HepG2 (cell line): ENCODE measurements around the gene FTL. TPM values are rescaled to one million over a fixed set of nuclear protein-coding genes. Genes with fewer than 3 reads are reported as not detected.
A peak's percentile ranks its signal among the peaks of the same experiment; 100 is the strongest.

Experiments used
- ATAC-seq: fragments of 200-7000 bp; cut with Tn5 transposase; 3 replicates; pipeline ENCODE4 v1.9.1; 2020; ENCODE audit warnings: mild to moderate bottlenecking, moderate library complexity
- BruUV-seq: library from RNA; stranded (reverse); fragments of 400-500 nt; replicated peaks from 2 replicates; lab custom pipeline; 2021; lab: Mats Ljungman, UMichigan
- CTCF ChIA-PET: fragments of 300-600 bp; formaldehyde crosslinking; extraction: SDS; loops from one replicate; lab custom pipeline; 2021; ENCODE audit warnings: low total read pairs, inconsistent platforms, low intra/inter-chr PET ratio; lab: Yijun Ruan, JAX
- POLR2A ChIA-PET: fragments of 350-600 bp; sonication (Branson Sonifier 250); formaldehyde crosslinking; loops from one replicate; lab custom pipeline; 2020; ENCODE audit warnings: antibody characterized with exemption, inconsistent platforms; lab: Yijun Ruan, JAX
- DNase-seq: peaks from one replicate; pipeline ENCODE4 v3.0.0-alpha.2; 2015; ENCODE audit warnings: low spot score
- FAIRE-seq: peaks from 3 replicates; lab custom pipeline; 2011; peaks lifted over from hg19 to GRCh38; lab: Jason Lieb, UNC
- H2AFZ ChIP-seq: one replicate; pipeline ENCODE4 v1.6.1; 2011; ENCODE audit warnings: low read length, inconsistent platforms
- H3K27ac ChIP-seq: fragments of 300-600 bp; 3 replicates; pipeline ENCODE4 v1.8.0; 2011; ENCODE audit warnings: mixed run types, mild to moderate bottlenecking, mixed read lengths, low read length, inconsistent platforms; ENCODE audit not compliant: insufficient read depth; ENCODE audit errors: extremely low read length
- H3K27me3 ChIP-seq, 2 experiments: fragments of 200-600 bp in 1 of 2; 2 replicates in 1 of 2; 3 replicates in 1 of 2; pipeline versions ENCODE4 v1.6.0 to v1.8.0; 2011; ENCODE audit warnings: low read length in 2 of 2, mild to moderate bottlenecking in 2 of 2, moderate library complexity in 2 of 2, inconsistent platforms in 1 of 2; ENCODE audit not compliant: insufficient read depth in 2 of 2, control insufficient read depth in 1 of 2
- H3K36me3 ChIP-seq, 2 experiments: fragments of 200-600 bp in 1 of 2; replicated peaks in 1 of 2; 2 replicates in 1 of 2; 3 replicates in 1 of 2; pipeline versions ENCODE4 v1.5.1 to v1.8.0; 2011; ENCODE audit warnings: low read length in 2 of 2, inconsistent platforms in 1 of 2; ENCODE audit not compliant: insufficient read depth in 2 of 2, control insufficient read depth in 1 of 2
- H3K4me1 ChIP-seq: 2 replicates; pipeline ENCODE4 v1.5.1; 2012; ENCODE audit warnings: low read length, inconsistent platforms; ENCODE audit not compliant: insufficient read depth
- H3K4me2 ChIP-seq: 2 replicates; pipeline ENCODE4 v1.6.0; 2011; ENCODE audit warnings: low read depth, low read length, inconsistent platforms
- H3K4me3 ChIP-seq, 3 experiments: fragments of 200-600 bp in 1 of 3; sonication (generic), shearing (Covaris generic) in 1 of 3; replicated peaks in 1 of 3; 2 replicates each; pipeline ENCODE4 v1.5.1; 2011 to 2016; ENCODE audit warnings: low read length in 3 of 3, inconsistent platforms in 2 of 3, low read depth in 2 of 3, mild to moderate bottlenecking in 2 of 3, control low read depth in 1 of 3, mixed read lengths in 1 of 3; ENCODE audit not compliant: insufficient read depth in 1 of 3
- H3K79me2 ChIP-seq: one replicate; pipeline ENCODE4 v1.6.1; 2011; ENCODE audit warnings: low read length, inconsistent platforms; ENCODE audit not compliant: insufficient read depth
- H3K9ac ChIP-seq: 2 replicates; pipeline ENCODE4 v1.6.0; 2011; ENCODE audit warnings: mild to moderate bottlenecking, low read depth, low read length, inconsistent platforms; ENCODE audit not compliant: insufficient read depth
- H3K9me3 ChIP-seq: 2 replicates; pipeline ENCODE4 v1.5.1; 2012; ENCODE audit warnings: mild to moderate bottlenecking, low read length
- H4K20me1 ChIP-seq: 2 replicates; pipeline ENCODE4 v1.6.0; 2011; ENCODE audit warnings: inconsistent platforms, mild to moderate bottlenecking, low read length, moderate library complexity; ENCODE audit not compliant: insufficient read depth
- ARID4A ChIP-seq: sonication (generic); formaldehyde crosslinking; IDR thresholded peaks from 2 replicates; pipeline ENCODE4 v1.5.0; 2020; ENCODE audit warnings: mild to moderate bottlenecking, missing genetic modification reagents, borderline replicate concordance
- FOXK1 ChIP-seq: sonication (generic); formaldehyde crosslinking; IDR thresholded peaks from 2 replicates; pipeline ENCODE4 v1.4.0; 2020; ENCODE audit warnings: low read depth, missing genetic modification reagents, borderline replicate concordance
- KLF12 ChIP-seq: sonication (generic); formaldehyde crosslinking; IDR thresholded peaks from 2 replicates; pipeline ENCODE4 v1.4.0; 2020; ENCODE audit warnings: missing genetic modification reagents, borderline replicate concordance
- PHB2 ChIP-seq: fragments of 450-650 bp; IDR thresholded peaks from 2 replicates; pipeline ENCODE4 v1.6.1; 2018; ENCODE audit not compliant: partially characterized antibody
- TIGD3 ChIP-seq: sonication (generic); formaldehyde crosslinking; IDR thresholded peaks from 2 replicates; pipeline ENCODE4 v1.5.1; 2020; ENCODE audit warnings: mild to moderate bottlenecking, missing genetic modification reagents, borderline replicate concordance
- WIZ ChIP-seq: sonication (generic); formaldehyde crosslinking; IDR thresholded peaks from 2 replicates; pipeline ENCODE4 v1.5.1; 2020; ENCODE audit warnings: mild to moderate bottlenecking, missing genetic modification reagents
- ZBTB44 ChIP-seq: sonication (generic); formaldehyde crosslinking; IDR thresholded peaks from 2 replicates; pipeline ENCODE4 v1.4.0; 2020; ENCODE audit warnings: missing genetic modification reagents
- ZNF260 ChIP-seq: sonication (generic); formaldehyde crosslinking; IDR thresholded peaks from 2 replicates; pipeline ENCODE4 v1.4.0; 2020; ENCODE audit warnings: missing genetic modification reagents, low read depth, mild to moderate bottlenecking, borderline replicate concordance
- ZNF3 ChIP-seq: IDR thresholded peaks from 2 replicates; pipeline ENCODE4 v1.7.0; 2017; ENCODE audit warnings: inconsistent platforms
- ZNF430 ChIP-seq: sonication (generic); formaldehyde crosslinking; IDR thresholded peaks from 2 replicates; pipeline ENCODE4 v1.9.0; 2021; ENCODE audit warnings: mild to moderate bottlenecking, missing genetic modification reagents
- ZNF501 ChIP-seq: sonication (generic); formaldehyde crosslinking; IDR thresholded peaks from 2 replicates; pipeline ENCODE4 v1.5.1; 2020; ENCODE audit warnings: mild to moderate bottlenecking, moderate library complexity, missing genetic modification reagents
- ZNF710 ChIP-seq: sonication (generic); formaldehyde crosslinking; IDR thresholded peaks from 2 replicates; pipeline ENCODE4 v1.5.0; 2020; ENCODE audit warnings: mild to moderate bottlenecking, missing genetic modification reagents, borderline replicate concordance
- WGBS: methylation state at CpG from one replicate; pipeline ENCODE4 v1.1.6; 2017; ENCODE audit warnings: low lambda C conversion rate; 5-methylcytosine and 5-hydroxymethylcytosine counted together
- in situ Hi-C: cut with HindIII; loops from 2 replicates; pipeline ENCODE4 v1.10.0; 2017; ENCODE audit warnings: low pct_unique_long_range_greater_than_20kb; ENCODE audit not compliant: extremely low pct_ligation_motif_present
- intact Hi-C: fragments of 100-400 bp; cut with micrococcal nuclease; formaldehyde crosslinking; loops from one replicate; pipeline ENCODE4 v1.10.0; 2022; ENCODE audit not compliant: unreplicated experiment
- polyA plus RNA-seq, 8 experiments: library from polyadenylated mRNA; depleted of rRNA in 3 of 8; stranded (reverse) in 7 of 8; unstranded in 1 of 8; fragments of >200 nt; fragmentation: Illumina TruSeq in 4 of 8; extraction: Trizol in 4 of 8; gene quantifications; 2 replicates each; pipeline versions ENCODE4 v1.2.1 to v1.2.3, GENCODE V29; 2011 to 2016; ENCODE audit warnings: low read depth in 4 of 8, missing spikeins in 1 of 8, mixed read lengths in 1 of 8; ENCODE audit not compliant: insufficient read depth in 1 of 8
- total RNA-seq, 5 experiments: library from RNA; depleted of rRNA; stranded (reverse); fragments of >200 nt; fragmentation: Illumina TruSeq; extraction: Trizol; gene quantifications; 2 replicates each; pipeline ENCODE4 v1.2.3, GENCODE V29; 2016; ENCODE audit warnings: low read depth in 1 of 5

The FTL gene
- total and polyA plus RNA-seq, 2 of the 13 experiments (the other 11 are each of a cell fraction or from before 2014, with no cell fraction given): 2,721 to 8,800 TPM

GRCh38 chr19:48962029-48962848 lies 2.9 kb upstream of the FTL start:
- POLR2A ChIA-PET: interaction anchor here (0.6 to 2.8 kb wide), 22 partner anchors 8 to 576 kb away, joined by 3 to 35 read pairs (median 5); partner anchors contain the start of genes BAX, DHDH, GYS1 and NUCB1
- CTCF ChIA-PET: no interaction called here
- no peak overlapping the region for H2AFZ ChIP-seq
- TF ChIP-seq ZNF430 (peak; percentile 73), KLF12 (peak; percentile 80; the same call in 1 of the 2 replicates), ZBTB44 (0 out of 2 replicates have a peak, but pooled peaks have one; percentile 58), PHB2 (no peak), ZNF3 (0 out of 2 replicates have a peak, but pooled peaks have one; percentile 20), WIZ (CRISPR knock-in tag) (0 out of 2 replicates have a peak, but pooled peaks have one; percentile 50), ZNF260 (CRISPR knock-in tag) (no peak), FOXK1 (CRISPR knock-in tag) (peak; percentile 53; the same call in 1 of the 2 replicates), ARID4A (CRISPR knock-in tag) (peak; percentile 70), ZNF501 (CRISPR knock-in tag) (peak; percentile 91; the same call in 1 of the 2 replicates), ZNF710 (CRISPR knock-in tag) (no peak), TIGD3 (CRISPR knock-in tag) (no peak; the same call in 1 of the 2 replicates)

More at GRCh38 chr19:48962029-48962848, 2.9 kb upstream of the FTL start:
- intact Hi-C loops (loop anchor here (2.0 to 10.0 kb wide), 3 partner anchors 61 to 177 kb away; partner anchors contain the start of genes NUCB1 and PPP1R15A), in situ Hi-C loops (loop anchor here (5.0 kb wide), 1 partner anchor 90 kb away; the partner anchor contains the start of gene PPP1R15A)
- H3K4me3 ChIP-seq: peak overlapping the region; percentile 63 to 80 (median 80)
- ATAC-seq: peak; percentile 58
- H3K4me1 ChIP-seq: peaks cover 67% of the 10 kb centered on the region
- peak overlapping the region; percentile 97 for H3K4me2 ChIP-seq
- no peaks in the 10 kb centered on the region for H3K9me3 ChIP-seq
- no peaks in the 10 kb centered on the region; a peak in 1 of 5 replicates for H3K27me3 ChIP-seq
- 4% methylated on average over 20 of the region's 22 CpGs for WGBS
- peaks cover 25% of the 10 kb centered on the region for H3K79me2 ChIP-seq
- H3K27ac ChIP-seq: peak overlapping the region; percentile 100
- DNase-seq: peak; percentile 81
- no TSS peak for BruUV-seq
- peak; percentile 76 for FAIRE-seq
- H3K9ac ChIP-seq: peak overlapping the region; percentile 98
- H4K20me1 ChIP-seq: peaks cover 18% of the 10 kb centered on the region
- H3K36me3 ChIP-seq: peaks cover 3 to 13% of the 10 kb centered on the region in 2 experiments
